Peyer's patch (tissue), 4 donors: ENCODE measurements around the gene SORCS3.

Source experiments
- CTCF ChIP-seq, 6 experiments: fragments of 450-650 bp in 4 of 6; fragments of 200-600 bp in 2 of 6; sonication (generic) in 1 of 6; IDR thresholded peaks; one replicate each; pipeline ENCODE4 v1.5.1; 2017 to 2019; ENCODE audit warnings: antibody characterized with exemption in 6 of 6, mild to moderate bottlenecking in 3 of 6, moderate library complexity in 1 of 6
- POLR2A ChIP-seq, 2 donors: fragments of 450-650 bp; IDR thresholded peaks; one replicate each; pipeline ENCODE4 v1.5.1; 2017; ENCODE audit warnings: antibody characterized with exemption in 2 of 2, mild to moderate bottlenecking in 2 of 2, moderate library complexity in 2 of 2

- TF ChIP-seq POLR2A (IDR thresholded peaks at IDR 0.05), result no peak
- TF ChIP-seq CTCF (IDR thresholded peaks at IDR 0.05), result no peak
Observed at GRCh38 chr10:104908581-104908980, 267.5 kb downstream of the SORCS3 start.
